ENCODE data around the gene GPRC5C. TPM values are rescaled to one million over a fixed set of nuclear protein-coding genes. Genes with fewer than 3 reads are reported as not detected.

Gene GPRC5C
- total and polyA plus RNA-seq, 2 donors (not counting 1 experiment from before 2014, with no cell fraction given) = 0.66 to 1.1 TPM

- ChIA-PET CTCF (no interaction called here), POLR2A (no interaction called here)
- no peak overlapping the region for H3K9ac ChIP-seq (ENCODE audit: low read length)
- no peaks in the 10 kb centered on the region for H3K36me3 ChIP-seq (replicated peaks in 1 of 2; ENCODE audit: control extremely low read depth in 1 of 2, control insufficient read depth in 1 of 2, extremely low read depth in 1 of 2, insufficient read depth in 2 of 2, low read length in 1 of 2)
- no peaks in the 10 kb centered on the region for H3K9me3 Mint-ChIP-seq (ENCODE audit: insufficient read depth)
- H3K27ac ChIP-seq (ENCODE audit: low read length in 2 of 2) = no peak overlapping the region
- H3K27ac Mint-ChIP-seq = no peak overlapping the region
- no peaks in the 10 kb centered on the region for H4K20me1 ChIP-seq (ENCODE audit: control insufficient read depth, insufficient read depth, low read length, poor library complexity, severe bottlenecking)
- intact Hi-C loops (cut with micrococcal nuclease) = no loop called here
- H3K4me2 ChIP-seq (replicated peaks; ENCODE audit: low read depth, low read length, poor library complexity, severe bottlenecking) = no peak overlapping the region
- H3K4me1 Mint-ChIP-seq = no peaks in the 10 kb centered on the region
- H3K79me2 ChIP-seq (ENCODE audit: control insufficient read depth, insufficient read depth, low read length) = no peaks in the 10 kb centered on the region
- 100% methylated on average over 1 of the region's 4 CpGs for WGBS (ENCODE audit: insufficient coverage)
- peaks cover 14% of the 10 kb centered on the region for H3K27me3 Mint-ChIP-seq
- no peak overlapping the region for H3K4me3 ChIP-seq (ENCODE audit: control extremely low read depth in 1 of 5, extremely low read depth in 1 of 5, insufficient read depth in 1 of 5, low read depth in 2 of 5, low read length in 4 of 5)
- H3K4me3 Mint-ChIP-seq = no peak overlapping the region
- ATAC-seq (ENCODE audit: low read depth) (no peak), DNase-seq (no peak)
- TF ChIP-seq EZH2 (IDR thresholded peaks at IDR 0.05; ENCODE audit: borderline replicate concordance, insufficient read depth, low read depth, low read length, poor library complexity, severe bottlenecking) = no peak
- no peak for TF ChIP-seq CTCF (IDR thresholded peaks at IDR 0.05)
- no peak overlapping the region for H2AFZ ChIP-seq (ENCODE audit: insufficient read depth, low read depth, low read length, poor library complexity, severe bottlenecking)
- peaks cover 0 to 4% (median 0%) of the 10 kb centered on the region in 3 donors for H3K9me3 ChIP-seq (ENCODE audit: control extremely low read depth in 1 of 3, control insufficient read depth in 2 of 3, insufficient read depth in 1 of 3, low read length in 2 of 3)
- H3K27me3 ChIP-seq (replicated peaks in 1 of 4; ENCODE audit: control extremely low read depth in 1 of 4, control insufficient read depth in 3 of 4, insufficient read depth in 4 of 4, low read length in 3 of 4) = no peaks in the 10 kb centered on the region
- H3K4me1 ChIP-seq (ENCODE audit: control insufficient read depth in 2 of 2, insufficient read depth in 2 of 2, low read length in 2 of 2) = no peaks in the 10 kb centered on the region
Measured at GRCh38 chr17:74408815-74409214, 23.1 kb upstream of the GPRC5C start.

- no peaks in the 10 kb centered on the region for H3K9me3 Mint-ChIP-seq (ENCODE audit: insufficient read depth)
- ChIA-PET POLR2A (no interaction called here), CTCF (interaction anchor here (1.1 kb wide), 1 partner anchor 47 kb away, joined by 3 read pairs; no protein-coding TSS in a partner anchor)
- no peak overlapping the region for H3K4me2 ChIP-seq (replicated peaks; ENCODE audit: low read depth, low read length, poor library complexity, severe bottlenecking)
- no peak overlapping the region for H3K4me3 Mint-ChIP-seq
- H3K27ac Mint-ChIP-seq = no peak overlapping the region
- no peaks in the 10 kb centered on the region for H3K4me1 ChIP-seq (ENCODE audit: control insufficient read depth in 2 of 2, insufficient read depth in 2 of 2, low read length in 2 of 2)
- H3K27me3 ChIP-seq (replicated peaks in 1 of 4; ENCODE audit: control extremely low read depth in 1 of 4, control insufficient read depth in 3 of 4, insufficient read depth in 4 of 4, low read length in 3 of 4) = no peaks in the 10 kb centered on the region
- no peak overlapping the region for H3K4me3 ChIP-seq (ENCODE audit: control extremely low read depth in 1 of 5, extremely low read depth in 1 of 5, insufficient read depth in 1 of 5, low read depth in 2 of 5, low read length in 4 of 5)
- no peak overlapping the region for H3K27ac ChIP-seq (ENCODE audit: low read length in 2 of 2)
- H3K27me3 Mint-ChIP-seq = peaks cover 10% of the 10 kb centered on the region
- WGBS (ENCODE audit: insufficient coverage) = 64% methylated on average over 4 of the region's 4 CpGs
- no peaks in the 10 kb centered on the region for H3K79me2 ChIP-seq (ENCODE audit: control insufficient read depth, insufficient read depth, low read length)
- intact Hi-C loops (cut with micrococcal nuclease) = no loop called here
- DNase-seq (no peak), ATAC-seq (ENCODE audit: low read depth) (no peak)
- no peak overlapping the region for H3K9ac ChIP-seq (ENCODE audit: low read length)
- H3K4me1 Mint-ChIP-seq = no peaks in the 10 kb centered on the region
- peaks cover 0 to 4% (median 0%) of the 10 kb centered on the region in 3 donors for H3K9me3 ChIP-seq (ENCODE audit: control extremely low read depth in 1 of 3, control insufficient read depth in 2 of 3, insufficient read depth in 1 of 3, low read length in 2 of 3)
- no peak for TF ChIP-seq EZH2 (IDR thresholded peaks at IDR 0.05; ENCODE audit: borderline replicate concordance, insufficient read depth, low read depth, low read length, poor library complexity, severe bottlenecking)
- TF ChIP-seq CTCF (IDR thresholded peaks at IDR 0.05) = no peak
- no peaks in the 10 kb centered on the region for H4K20me1 ChIP-seq (ENCODE audit: control insufficient read depth, insufficient read depth, low read length, poor library complexity, severe bottlenecking)
- no peak overlapping the region for H2AFZ ChIP-seq (ENCODE audit: insufficient read depth, low read depth, low read length, poor library complexity, severe bottlenecking)
- H3K36me3 ChIP-seq (replicated peaks in 1 of 2; ENCODE audit: control extremely low read depth in 1 of 2, control insufficient read depth in 1 of 2, extremely low read depth in 1 of 2, insufficient read depth in 2 of 2, low read length in 1 of 2) = no peaks in the 10 kb centered on the region
Measured at GRCh38 chr17:74410001-74410443, 21.9 kb upstream of the GPRC5C start.

Data from B cell (primary cell).